ENCODE results near the gene MRPS2.

MRPS2 gene

GRCh38 chr9:135480071-135480939 is 20.2 kb upstream of the MRPS2 start:
- DNase-seq (ENCODE audit: low read depth, low spot score), result peak; percentile 72

- DNase-seq (ENCODE audit: low read depth, low spot score), result no peak
Observed at GRCh38 chr9:135480940-135481310, 19.6 kb upstream of the MRPS2 start.

GRCh38 chr9:135482015-135482754 is 18.3 kb upstream of the MRPS2 start:
- DNase-seq (ENCODE audit: low read depth, low spot score), result no peak

- no peak for DNase-seq (ENCODE audit: low read depth, low spot score)
Observed at GRCh38 chr9:135484460-135485277, 15.8 kb upstream of the MRPS2 start.

- no peak for DNase-seq (ENCODE audit: low read depth, low spot score)
Observed at GRCh38 chr9:135485385-135485784, 15.1 kb upstream of the MRPS2 start.

GRCh38 chr9:135485832-135486231 is 14.7 kb upstream of the MRPS2 start:
- DNase-seq (ENCODE audit: low read depth, low spot score), result no peak

GRCh38 chr9:135486267-135487065 is 14.0 kb upstream of the MRPS2 start:
- no peak for DNase-seq (ENCODE audit: low read depth, low spot score)

- no peak for DNase-seq (ENCODE audit: low read depth, low spot score)
Observed at GRCh38 chr9:135487281-135488012, 13.0 kb upstream of the MRPS2 start.

GRCh38 chr9:135488013-135488330 is 12.5 kb upstream of the MRPS2 start:
- DNase-seq (ENCODE audit: low read depth, low spot score), result no peak

GRCh38 chr9:135488527-135488926 is 12.0 kb upstream of the MRPS2 start:
- no peak for DNase-seq (ENCODE audit: low read depth, low spot score)

GRCh38 chr9:135489188-135489906 is 11.1 kb upstream of the MRPS2 start:
- DNase-seq (ENCODE audit: low read depth, low spot score), result no peak

GRCh38 chr9:135490166-135490870 is 10.2 kb upstream of the MRPS2 start:
- DNase-seq (ENCODE audit: low read depth, low spot score), result no peak

GRCh38 chr9:135490980-135491464 is 9.5 kb upstream of the MRPS2 start:
- DNase-seq (ENCODE audit: low read depth, low spot score), result no peak

GRCh38 chr9:135491764-135492163 is 8.7 kb upstream of the MRPS2 start:
- DNase-seq (ENCODE audit: low read depth, low spot score), result no peak

GRCh38 chr9:135492886-135493669 is 7.4 kb upstream of the MRPS2 start:
- DNase-seq (ENCODE audit: low read depth, low spot score), result no peak

- no peak for DNase-seq (ENCODE audit: low read depth, low spot score)
Observed at GRCh38 chr9:135494791-135495559, 5.5 kb upstream of the MRPS2 start.

- DNase-seq (ENCODE audit: low read depth, low spot score), result no peak
Observed at GRCh38 chr9:135498381-135499126, 1.9 kb upstream of the MRPS2 start.
